ENCODE data around the gene KCNT1.

The KCNT1 gene

GRCh38 chr9:135798263-135798585 is 96.2 kb downstream of the KCNT1 start:
- no peak for TF ChIP-seq CTCF (IDR thresholded peaks at IDR 0.05)

- no peak for TF ChIP-seq CTCF (IDR thresholded peaks at IDR 0.05)
These were observed 97.3 kb downstream of the KCNT1 start for GRCh38 chr9:135799261-135799660.

GRCh38 chr9:135801070-135801469 is 99.1 kb downstream of the KCNT1 start:
- TF ChIP-seq CTCF (IDR thresholded peaks at IDR 0.05): no peak

- no peak for TF ChIP-seq CTCF (IDR thresholded peaks at IDR 0.05)
These were observed 101.0 kb downstream of the KCNT1 start for GRCh38 chr9:135802876-135803419.

GRCh38 chr9:135803441-135803840 is 101.5 kb downstream of the KCNT1 start:
- TF ChIP-seq CTCF (IDR thresholded peaks at IDR 0.05): no peak

GRCh38 chr9:135804581-135805421 is 102.8 kb downstream of the KCNT1 start:
- no peak for TF ChIP-seq CTCF (IDR thresholded peaks at IDR 0.05)

- no peak for TF ChIP-seq CTCF (IDR thresholded peaks at IDR 0.05)
These were observed 103.5 kb downstream of the KCNT1 start for GRCh38 chr9:135805422-135806022.
